Endothelial cell of umbilical vein (primary cell): Measurements from ENCODE around the gene THEMIS2. TPM values are rescaled to one million over a fixed set of nuclear protein-coding genes. Genes with fewer than 3 reads are reported as not detected.

ENCODE experiments used
- BruUV-seq: library from RNA; stranded (reverse); fragments of 400-500 nt; replicated peaks from 2 replicates; lab custom pipeline; 2021; lab: Mats Ljungman, UMichigan
- CTCF ChIA-PET: fragments of 300-600, 350-600 bp; sonication (Branson Sonifier 250); formaldehyde crosslinking; loops from one replicate; lab custom pipeline; 2021; ENCODE audit warnings: antibody characterized with exemption, inconsistent platforms; lab: Charles Lee
- POLR2A ChIA-PET: fragments of 300-600, 350-600 bp; sonication (Branson Sonifier 250); formaldehyde crosslinking; loops from one replicate; lab custom pipeline; 2021; ENCODE audit warnings: antibody characterized with exemption, inconsistent platforms; lab: Charles Lee
- DNase-seq: peaks from one replicate; pipeline ENCODE4 v3.0.0-alpha.2; 2011; ENCODE audit warnings: low read depth, low spot score
- FAIRE-seq: peaks from 2 replicates; lab custom pipeline; 2011; peaks lifted over from hg19 to GRCh38; lab: Jason Lieb, UNC
- H2AFZ ChIP-seq: 2 replicates; pipeline ENCODE4 v1.6.0; 2012; ENCODE audit warnings: low read depth, low read length, control low read depth, inconsistent platforms
- H3K27ac ChIP-seq: 2 replicates; pipeline ENCODE4 v1.5.1; 2011; ENCODE audit warnings: low read depth, mild to moderate bottlenecking, control low read depth, low read length, moderate library complexity; ENCODE audit not compliant: insufficient read depth
- H3K27me3 ChIP-seq, 2 experiments: 2 replicates each; pipeline versions ENCODE4 v1.6.0 to v1.6.1; 2011; ENCODE audit warnings: low read length in 2 of 2, mixed read lengths in 1 of 2; ENCODE audit not compliant: control insufficient read depth in 2 of 2, insufficient read depth in 2 of 2
- H3K36me3 ChIP-seq, 2 experiments: 2 replicates in 1 of 2; 3 replicates in 1 of 2; pipeline ENCODE4 v1.5.1; 2011; ENCODE audit warnings: low read length in 2 of 2, mild to moderate bottlenecking in 1 of 2, moderate library complexity in 1 of 2; ENCODE audit not compliant: control insufficient read depth in 2 of 2, insufficient read depth in 2 of 2; ENCODE audit errors: extremely low read depth in 1 of 2
- H3K4me1 ChIP-seq: 3 replicates; pipeline ENCODE4 v1.5.1; 2011; ENCODE audit warnings: mild to moderate bottlenecking, low read length; ENCODE audit not compliant: control insufficient read depth, insufficient read depth; ENCODE audit errors: extremely low read depth
- H3K4me2 ChIP-seq: 2 replicates; pipeline ENCODE4 v1.6.1; 2011; ENCODE audit warnings: low read length, control low read depth, mixed read lengths; ENCODE audit not compliant: insufficient read depth
- H3K4me3 ChIP-seq, 3 experiments: fragments of 200-600 bp in 1 of 3; sonication (generic), shearing (Covaris generic) in 1 of 3; replicated peaks in 1 of 3; 2 replicates each; pipeline ENCODE4 v1.5.1; 2011 to 2016; ENCODE audit warnings: control low read depth in 3 of 3, low read length in 3 of 3, mild to moderate bottlenecking in 2 of 3, inconsistent platforms in 1 of 3, low read depth in 1 of 3, moderate library complexity in 1 of 3; ENCODE audit not compliant: insufficient read depth in 1 of 3
- H3K79me2 ChIP-seq: 2 replicates; pipeline ENCODE4 v1.6.0; 2012; ENCODE audit warnings: low read length, inconsistent platforms; ENCODE audit not compliant: control insufficient read depth, insufficient read depth
- H3K9ac ChIP-seq: replicated peaks from 2 replicates; pipeline ENCODE3; 2011; ENCODE audit warnings: low read length, control low read depth; ENCODE audit not compliant: insufficient read depth; ENCODE audit errors: extremely low read depth
- H3K9me1 ChIP-seq: replicated peaks from 3 replicates; pipeline ENCODE4 v1.6.0; 2011; ENCODE audit warnings: mild to moderate bottlenecking, low read length; ENCODE audit not compliant: control insufficient read depth, insufficient read depth; ENCODE audit errors: extremely low read depth
- H3K9me3 ChIP-seq: replicated peaks from 2 replicates; pipeline ENCODE4 v1.5.1; 2012; ENCODE audit warnings: low read length, inconsistent platforms; ENCODE audit not compliant: control insufficient read depth, insufficient read depth
- H4K20me1 ChIP-seq: replicated peaks from 2 replicates; pipeline ENCODE3; 2011; ENCODE audit warnings: mild to moderate bottlenecking, low read length; ENCODE audit not compliant: control insufficient read depth, insufficient read depth; ENCODE audit errors: extremely low read depth
- CTCF ChIP-seq, 2 donors: IDR thresholded peaks; 1 replicate in 1 of 2; 2 replicates in 1 of 2; pipeline ENCODE4 v1.5.1; 2011; ENCODE audit warnings: low read length in 2 of 2, mild to moderate bottlenecking in 2 of 2, moderate library complexity in 2 of 2, control low read depth in 1 of 2, inconsistent platforms in 1 of 2, low read depth in 1 of 2; ENCODE audit not compliant: insufficient read depth in 1 of 2; ENCODE audit errors: extremely low read depth in 1 of 2
- EZH2 ChIP-seq: IDR thresholded peaks from 2 replicates; pipeline ENCODE4 v1.6.1; 2012; ENCODE audit warnings: borderline replicate concordance, low read depth, mild to moderate bottlenecking, moderate library complexity, low read length, inconsistent platforms; ENCODE audit not compliant: severe bottlenecking
- FOS ChIP-seq: IDR thresholded peaks from 2 replicates; pipeline ENCODE4 v1.6.1; 2011; ENCODE audit warnings: mild to moderate bottlenecking, low read length, moderate library complexity, borderline replicate concordance; ENCODE audit not compliant: insufficient read depth
- GATA2 ChIP-seq: IDR thresholded peaks from 2 replicates; pipeline ENCODE4 v1.7.0; 2011; ENCODE audit warnings: low read depth, mild to moderate bottlenecking, moderate library complexity, mixed read lengths, low read length; ENCODE audit not compliant: insufficient read length, insufficient read depth
- JUN ChIP-seq: IDR thresholded peaks from 2 replicates; pipeline ENCODE4 v1.6.1; 2011; ENCODE audit warnings: borderline replicate concordance, low read depth; ENCODE audit not compliant: insufficient read length, insufficient read depth
- MAX ChIP-seq: IDR thresholded peaks from 2 replicates; pipeline ENCODE4 v1.6.1; 2011; ENCODE audit not compliant: insufficient read depth, insufficient read length
- MYC ChIP-seq: IDR thresholded peaks from one replicate; pipeline ENCODE4 v1.6.1; 2011; ENCODE audit warnings: mild to moderate bottlenecking, low read depth, low read length
- POLR2A ChIP-seq: IDR thresholded peaks from 2 replicates; pipeline ENCODE4 v1.6.1; 2012; ENCODE audit warnings: low read depth, mild to moderate bottlenecking, control low read depth, low read length
- POLR2AphosphoS5 ChIP-seq: IDR thresholded peaks from 2 replicates; pipeline ENCODE4 v1.6.1; 2012; ENCODE audit warnings: low read depth, mild to moderate bottlenecking, control low read depth, low read length, moderate library complexity; ENCODE audit not compliant: insufficient read depth
- dilution Hi-C: fragments of 300-500 bp; cut with MboI; formaldehyde crosslinking; loops from one replicate; pipeline ENCODE4 v1.15.0; 2019; ENCODE audit warnings: low sequenced_read_pairs; ENCODE audit not compliant: extremely low pct_ligation_motif_present
- intact Hi-C: fragments of 100-400 bp; cut with micrococcal nuclease; formaldehyde crosslinking; loops from one replicate; pipeline ENCODE4 v1.10.0; 2022
- polyA plus RNA-seq, 4 experiments: library from polyadenylated mRNA; depleted of rRNA in 3 of 4; stranded (reverse) in 3 of 4; unstranded in 1 of 4; fragments of >200 nt; gene quantifications; 2 replicates each; pipeline versions ENCODE4 v1.2.1 to v1.2.3, GENCODE V29; 2011 to 2012; ENCODE audit warnings: missing spikeins in 1 of 4
- total RNA-seq: library from RNA; stranded (reverse); gene quantifications from 2 replicates; pipeline ENCODE4 v1.2.3, GENCODE V29; 2021

THEMIS2 gene
- total and polyA plus RNA-seq, 2 donors (not counting 3 experiments of a cell fraction or from before 2014, with no cell fraction given) = 11.1 to 15.7 TPM

GRCh38 chr1:27835501-27835900 is 36.8 kb upstream of the THEMIS2 start:
- no peaks in the 10 kb centered on the region for H3K9me3 ChIP-seq
- H3K4me2 ChIP-seq = no peak overlapping the region
- no peak for TF ChIP-seq CTCF (IDR thresholded peaks at IDR 0.05; ENCODE audit: extremely low read depth in 1 of 2, insufficient read depth in 1 of 2, low read depth in 1 of 2, low read length in 2 of 2)
- no peak for TF ChIP-seq MAX
- no peak for TF ChIP-seq MYC
- TF ChIP-seq JUN = no peak
- no peak for TF ChIP-seq FOS
- TF ChIP-seq EZH2 = no peak
- no peak for TF ChIP-seq POLR2A
- no peak for TF ChIP-seq POLR2AphosphoS5
- no peak for TF ChIP-seq GATA2
- H3K36me3 ChIP-seq = peaks cover 6% of the 10 kb centered on the region in 2 experiments
- no peaks in the 10 kb centered on the region for H3K27me3 ChIP-seq
- dilution Hi-C loops (no loop called here), intact Hi-C loops (no loop called here)
- BruUV-seq = no TSS peak
- peaks cover 67% of the 10 kb centered on the region for H3K79me2 ChIP-seq
- H3K27ac ChIP-seq = no peak overlapping the region
- no peak overlapping the region for H2AFZ ChIP-seq
- H3K9me1 ChIP-seq = no peaks in the 10 kb centered on the region
- H3K4me1 ChIP-seq = peaks cover 17% of the 10 kb centered on the region
- no peak overlapping the region for H3K9ac ChIP-seq
- FAIRE-seq (no peak), DNase-seq (no peak)
- POLR2A ChIA-PET = no interaction called here
- H3K4me3 ChIP-seq = no peak overlapping the region
- no peaks in the 10 kb centered on the region for H4K20me1 ChIP-seq
- CTCF ChIA-PET = interaction anchor here (1.3 to 1.7 kb wide), 2 partner anchors 22 to 166 kb away, joined by 3 to 10 read pairs; no protein-coding TSS in a partner anchor
